Heart right ventricle (tissue), 16 donors: ENCODE measurements around the gene HAAO. TPM values are rescaled to one million over a fixed set of nuclear protein-coding genes. Genes with fewer than 3 reads are reported as not detected.
"Not testable (repeated sequence)": the region's sequence is repeated elsewhere in the genome, so short reads cannot be mapped to it uniquely, and the experiment has no call there.

Source experiments
- ATAC-seq, 8 donors: fragments of 200-7000 bp; cut with Tn5 transposase; one replicate each; pipeline ENCODE4 v1.9.1; 2020; ENCODE audit warnings: mild to moderate bottlenecking in 8 of 8, moderate library complexity in 8 of 8, moderate number of reproducible peaks in 1 of 8
- DNase-seq, 2 donors: peaks; one replicate each; pipeline ENCODE4 v3.0.0-alpha.2; 2020
- H3K27ac ChIP-seq, 10 donors: fragments of 200-600 bp; sonication (generic) in 2 of 10; one replicate each; pipeline versions ENCODE4 v1.5.0 to v1.8.0; 2020 to 2022; ENCODE audit warnings: mild to moderate bottlenecking in 3 of 10
- H3K27me3 ChIP-seq, 7 donors: fragments of 200-600 bp; one replicate each; pipeline ENCODE4 v1.8.0; 2021 to 2022; ENCODE audit warnings: mild to moderate bottlenecking in 2 of 7
- H3K36me3 ChIP-seq, 9 donors: fragments of 200-600 bp; sonication (generic) in 1 of 9; one replicate each; pipeline versions ENCODE4 v1.5.0 to v1.8.0; 2020 to 2022; ENCODE audit warnings: mild to moderate bottlenecking in 2 of 9
- H3K4me1 ChIP-seq, 9 donors: fragments of 200-600 bp; sonication (generic) in 1 of 9; one replicate each; pipeline versions ENCODE4 v1.5.0 to v1.8.0; 2020 to 2022; ENCODE audit warnings: mild to moderate bottlenecking in 4 of 9
- H3K4me3 ChIP-seq, 10 donors: fragments of 200-600 bp; sonication (generic) in 2 of 10; one replicate each; pipeline versions ENCODE4 v1.5.0 to v1.8.0; 2020 to 2022; ENCODE audit warnings: mild to moderate bottlenecking in 7 of 10, moderate library complexity in 2 of 10
- H3K9me3 ChIP-seq, 11 donors: fragments of 200-600 bp in 10 of 11; sonication (generic) in 2 of 11; one replicate each; pipeline versions ENCODE4 v1.5.0 to v1.8.0; 2013 to 2022; ENCODE audit warnings: mild to moderate bottlenecking in 2 of 11, control low read depth in 1 of 11, moderate library complexity in 1 of 11
- WGBS, 2 donors: extraction: QIAGEN DNeasy Blood & Tissue Kit; methylation state at CpG; one replicate each; pipeline ENCODE4 v1.1.7; 2013; ENCODE audit warnings: inconsistent platforms in 1 of 2; 5-methylcytosine and 5-hydroxymethylcytosine counted together
- intact Hi-C, 10 donors: fragments of 100-400 bp; cut with DNase I; formaldehyde crosslinking; loops; one replicate each; pipeline versions ENCODE4 v1.11.1 to v1.14.2; 2022
- polyA plus RNA-seq, 2 donors: library from polyadenylated mRNA; stranded (reverse); fragments of 200-250 nt; gene quantifications; one replicate each; pipeline ENCODE4 v1.2.3, GENCODE V29; 2013
- total RNA-seq, 10 donors: library from RNA; stranded (reverse); fragmentation: NEBNext Ultra II Directional in 3 of 10; extraction: Animal tissue kit (Norgen Biotek cat#: 25700) in 3 of 10; gene quantifications; one replicate each; pipeline versions ENCODE4 v1.2.1 to v1.2.4, GENCODE V29; 2021 to 2023
- TF ChIP-seq, protein P1 (sequence below), 9 donors: fragments of 200-600 bp; sonication (generic) in 2 of 9; IDR thresholded peaks; one replicate each; pipeline versions ENCODE4 v1.5.0 to v1.8.0; 2021 to 2022; ENCODE audit warnings: antibody characterized with exemption in 9 of 9, mild to moderate bottlenecking in 5 of 9, moderate library complexity in 1 of 9
- donor health status: Arrhythmogenic right ventricular cardiomyopathy.
- donor health status: ischemic (EF 13 %, LVEDD 7.1; RV severe dilation, severe dysfunction).
- donor health status: healthy with polysubstance abuse.
- donor health status: DM: no; HTN: yes; CAD: no.
- donor health status: DM: no; HTN: no; CAD: no.
- donor health status: ischemic (EF 25% LVEDD 6.9; RV normal size, moderate dysfunction).
- donor health status: ischemic (EF 25% LVEDD 5.7; RV mildly dilated, moderate dysfunction).
- donor health status: healthy.
- donor health status: DM: yes; HTN: yes; CAD: no.
- donor health status: Ischemic cardiomyopathy.
- donor health status: ischemic (EF 35%, LVEDD 5.7; RV mildly dilated, moderate dysfunction).
- donor health status: nonischemic (EF 11% LVEDD 7.7; RV severe dilation, severe dysfunction).
- donor health status: DM: yes; HTN: yes; CAD: no.
- donor health status: PGD.
- donor health status: ischemic (EF 29% LVEDD 5.4; RV normal size, mild dysfunction).
- donor health status: nonischemic (EF 23%, LVEDD 6.1; RV moderate dilation, normal function).

HAAO gene
- total and polyA plus RNA-seq, 12 donors: 0.80 to 6.4 (median 2.7) TPM

DNA sequence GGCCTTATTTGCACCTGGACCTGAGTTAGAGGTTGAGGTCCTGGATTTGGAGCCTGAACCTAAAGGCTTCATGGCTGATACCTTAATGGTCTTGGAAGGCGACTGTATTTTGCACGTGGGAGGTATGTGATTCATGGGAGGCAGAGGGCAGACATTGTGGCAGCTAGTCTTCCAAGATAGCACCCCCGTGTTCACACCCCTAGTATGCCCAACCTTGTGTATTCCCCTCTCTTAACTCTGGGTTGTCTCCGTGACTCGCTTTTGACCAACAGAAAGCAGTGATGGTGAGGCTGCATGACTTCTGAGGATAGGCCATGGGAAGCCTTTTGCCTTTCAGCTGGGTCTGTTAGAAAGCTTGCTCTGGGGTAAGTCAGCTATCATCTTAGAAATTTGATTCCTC lies 45.8 kb upstream of the HAAO start:
- DNase-seq: no peak
- TF ChIP-seq, protein P1, sequence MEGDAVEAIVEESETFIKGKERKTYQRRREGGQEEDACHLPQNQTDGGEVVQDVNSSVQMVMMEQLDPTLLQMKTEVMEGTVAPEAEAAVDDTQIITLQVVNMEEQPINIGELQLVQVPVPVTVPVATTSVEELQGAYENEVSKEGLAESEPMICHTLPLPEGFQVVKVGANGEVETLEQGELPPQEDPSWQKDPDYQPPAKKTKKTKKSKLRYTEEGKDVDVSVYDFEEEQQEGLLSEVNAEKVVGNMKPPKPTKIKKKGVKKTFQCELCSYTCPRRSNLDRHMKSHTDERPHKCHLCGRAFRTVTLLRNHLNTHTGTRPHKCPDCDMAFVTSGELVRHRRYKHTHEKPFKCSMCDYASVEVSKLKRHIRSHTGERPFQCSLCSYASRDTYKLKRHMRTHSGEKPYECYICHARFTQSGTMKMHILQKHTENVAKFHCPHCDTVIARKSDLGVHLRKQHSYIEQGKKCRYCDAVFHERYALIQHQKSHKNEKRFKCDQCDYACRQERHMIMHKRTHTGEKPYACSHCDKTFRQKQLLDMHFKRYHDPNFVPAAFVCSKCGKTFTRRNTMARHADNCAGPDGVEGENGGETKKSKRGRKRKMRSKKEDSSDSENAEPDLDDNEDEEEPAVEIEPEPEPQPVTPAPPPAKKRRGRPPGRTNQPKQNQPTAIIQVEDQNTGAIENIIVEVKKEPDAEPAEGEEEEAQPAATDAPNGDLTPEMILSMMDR (IDR thresholded peaks at IDR 0.05): no peak
- Histone ChIP-seq H3K27ac (no peak overlapping the region), H3K4me3 (no peak overlapping the region), H3K36me3 (no peaks in the 10 kb centered on the region), H3K4me1 (peaks cover 0 to 21% (median 11%) of the 10 kb centered on the region in 9 donors), H3K9me3 (no peaks in the 10 kb centered on the region), H3K27me3 (no peaks in the 10 kb centered on the region)
- WGBS, 2 donors: 96% methylated on average over 5 of the region's 5 CpGs
- intact Hi-C loops: no loop called here
- ATAC-seq: no peak

DNA sequence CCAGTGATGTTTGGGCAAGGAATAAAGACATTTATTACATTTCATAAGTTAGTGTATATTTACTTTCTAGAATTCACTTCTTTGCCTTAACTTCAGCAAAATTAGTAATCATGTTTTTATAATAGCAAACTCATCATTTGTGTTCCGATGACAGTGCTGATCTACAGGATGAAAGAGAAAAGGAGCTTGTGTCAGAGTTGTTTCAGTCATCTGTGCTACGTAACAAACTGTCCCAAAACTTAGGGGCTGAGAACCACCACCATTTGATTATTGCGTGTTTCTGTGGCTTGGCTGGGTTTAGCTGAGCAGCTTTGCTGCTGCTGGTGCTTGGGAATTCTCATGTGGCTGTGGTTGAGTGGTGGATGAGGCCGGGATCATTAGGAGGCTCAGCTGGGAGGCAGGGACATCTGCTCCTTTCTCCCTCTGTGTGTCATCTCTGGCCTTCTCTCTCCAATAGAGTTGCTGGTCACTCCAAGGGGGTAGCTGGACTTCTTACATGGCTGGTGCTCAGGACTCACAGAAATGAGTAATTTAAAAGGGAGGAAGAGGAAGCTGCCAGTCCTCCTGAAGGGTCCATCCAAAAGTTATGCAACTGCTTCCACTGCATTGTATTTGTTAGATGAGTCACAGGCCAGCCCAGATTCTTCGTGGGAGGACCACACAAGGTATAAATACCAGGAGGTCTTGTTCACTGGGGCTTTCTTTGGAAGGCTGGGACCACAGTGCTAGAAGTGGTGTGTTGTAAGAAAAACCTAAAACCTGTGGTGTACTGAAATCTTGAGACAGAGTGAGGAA lies 43.4 kb upstream of the HAAO start:
- 78 to 79% methylated on average over 5 of the region's 5 CpGs for WGBS, 2 donors
- Histone ChIP-seq H3K4me3 (no peak overlapping the region), H3K9me3 (no peaks in the 10 kb centered on the region), H3K27ac (peak overlapping the region in 9 of 10 donors; percentile 35 to 79 (median 57)), H3K4me1 (peaks cover 0 to 15% (median 4%) of the 10 kb centered on the region in 9 donors), H3K27me3 (no peaks in the 10 kb centered on the region), H3K36me3 (no peaks in the 10 kb centered on the region)
- ATAC-seq: peak; percentile 51 to 89 (median 76)
- no peak for DNase-seq
- intact Hi-C loops: no loop called here
- TF ChIP-seq, protein P1 (IDR thresholded peaks at IDR 0.05): no peak

DNA sequence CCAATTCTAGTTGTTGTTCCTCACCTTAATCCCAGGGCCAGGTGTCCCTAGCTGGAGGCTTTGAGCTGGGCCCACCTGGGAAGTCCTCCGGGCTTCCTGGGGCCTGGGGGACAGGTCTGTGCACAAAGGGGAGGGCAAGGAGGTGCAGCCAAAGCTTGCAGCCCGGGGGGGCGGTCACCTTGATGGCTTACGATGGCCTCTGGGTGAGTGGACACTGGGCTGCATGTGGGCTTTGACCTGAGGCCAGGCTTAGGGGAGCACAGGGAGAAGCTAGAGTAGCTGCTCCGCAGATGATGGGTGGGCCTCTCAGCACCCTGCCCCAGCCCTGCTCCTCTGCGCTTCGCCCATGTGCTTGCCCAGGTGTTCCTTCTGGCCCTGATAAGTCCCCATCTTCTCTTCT lies 41.8 kb upstream of the HAAO start:
- peaks cover 0 to 27% (median 13%) of the 10 kb centered on the region in 9 donors for H3K4me1 ChIP-seq
- intact Hi-C loops: loop anchor here in 1 of 10 donors (5.0 kb wide), 1 partner anchor 398 kb away; no protein-coding TSS in a partner anchor
- 97% methylated on average over 7 of the region's 7 CpGs for WGBS, 2 donors
- TF ChIP-seq, protein P1 (IDR thresholded peaks at IDR 0.05): no peak
- ATAC-seq (no peak), DNase-seq (no peak)
- no peaks in the 10 kb centered on the region for H3K36me3 ChIP-seq
- H3K27me3 ChIP-seq: no peaks in the 10 kb centered on the region
- no peak overlapping the region for H3K4me3 ChIP-seq
- no peaks in the 10 kb centered on the region for H3K9me3 ChIP-seq
- H3K27ac ChIP-seq: no peak overlapping the region

DNA sequence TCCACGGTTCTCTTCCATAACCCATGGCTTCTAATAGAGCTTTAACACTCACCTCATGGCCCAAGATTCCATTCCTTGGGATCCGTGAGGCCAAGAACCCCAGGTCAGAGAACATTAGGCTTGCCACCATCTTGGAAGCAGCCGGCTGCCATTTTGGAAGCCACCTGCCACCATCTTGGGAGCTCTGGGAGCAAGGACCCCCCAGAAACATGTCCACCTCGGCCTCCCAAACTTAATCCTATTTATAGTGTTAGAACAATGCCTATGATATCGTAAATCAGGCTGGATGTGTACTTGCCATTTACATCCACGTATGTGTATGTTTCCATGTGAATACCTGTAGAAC lies 39.9 kb upstream of the HAAO start:
- 89 to 98% methylated on average over 6 of the region's 6 CpGs for WGBS, 2 donors
- Histone ChIP-seq H3K27ac (no peak overlapping the region), H3K4me1 (peaks cover 0 to 45% (median 27%) of the 10 kb centered on the region in 9 donors), H3K27me3 (no peaks in the 10 kb centered on the region), H3K36me3 (no peaks in the 10 kb centered on the region), H3K4me3 (no peak overlapping the region), H3K9me3 (no peaks in the 10 kb centered on the region)
- DNase-seq (no peak), ATAC-seq (no peak)
- intact Hi-C loops: loop anchor here in 1 of 10 donors (5.0 kb wide), 1 partner anchor 400 kb away; no protein-coding TSS in a partner anchor
- TF ChIP-seq, protein P1 (IDR thresholded peaks at IDR 0.05): no peak

DNA sequence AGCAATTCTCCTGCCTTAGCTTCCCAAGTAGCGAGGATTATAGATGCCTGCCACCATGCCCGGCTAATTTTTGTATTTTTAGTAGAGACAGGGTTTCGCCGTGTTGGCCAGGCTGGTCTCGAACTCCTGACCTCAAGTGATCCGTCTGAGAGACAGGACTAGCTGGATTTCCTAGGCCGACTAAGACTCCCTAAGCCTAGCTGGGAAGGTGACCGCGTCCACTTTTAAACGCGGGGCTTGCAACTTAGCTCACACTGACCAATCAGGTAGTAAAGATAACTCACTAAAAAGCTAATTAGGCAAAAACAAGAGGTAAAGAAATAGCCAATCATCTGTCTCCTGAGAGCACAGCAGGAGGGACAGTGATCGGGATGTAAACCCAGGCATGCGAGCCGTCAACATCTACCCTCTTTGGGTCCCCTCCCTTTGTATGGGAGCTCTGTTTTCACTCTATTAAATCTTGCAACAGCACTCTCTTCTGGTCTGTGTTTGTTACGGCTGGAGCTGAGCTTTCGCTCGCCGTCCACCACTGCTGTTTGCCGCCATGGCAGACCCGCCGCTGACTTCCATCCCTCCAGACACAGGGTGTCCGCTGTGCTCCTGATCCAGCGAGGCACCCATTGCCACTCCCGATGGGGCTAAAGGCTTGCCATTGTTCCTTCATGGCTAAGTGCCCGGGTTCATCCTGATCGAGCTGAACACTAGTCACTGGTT lies 39.3 kb upstream of the HAAO start:
- H3K4me3 ChIP-seq, H3K9me3 ChIP-seq, ATAC-seq, H3K36me3 ChIP-seq, DNase-seq, H3K27ac ChIP-seq, H3K27me3 ChIP-seq: not testable (repeated sequence)
- WGBS, 2 donors: 93% methylated on average over 26 of the region's 26 CpGs
- H3K4me1 ChIP-seq: peaks cover 0 to 44% (median 27%) of the 10 kb centered on the region in 9 donors
- intact Hi-C loops: loop anchor here in 1 of 10 donors (5.0 kb wide), 1 partner anchor 401 kb away; no protein-coding TSS in a partner anchor
